ENCODE measurements around the gene ABCC5.

DNA sequence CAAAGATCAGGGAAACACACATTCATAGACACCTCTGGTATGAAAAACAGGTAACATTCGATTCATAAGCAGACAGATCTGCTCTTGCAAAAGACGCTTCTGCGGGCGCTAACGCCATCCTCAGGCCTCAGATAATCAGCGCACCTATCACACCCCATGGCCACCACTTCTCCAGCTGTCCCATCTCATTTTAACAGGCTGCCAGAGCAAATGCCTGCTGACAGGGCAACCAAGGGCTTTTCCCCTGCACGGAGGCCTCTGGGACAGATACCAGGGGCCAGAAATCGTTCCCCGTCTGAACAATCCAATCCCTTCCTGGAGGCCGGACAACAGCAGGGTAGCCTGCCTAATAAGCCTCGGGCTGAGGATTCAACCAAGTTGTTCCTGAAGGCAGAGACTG, 15.2 kb downstream of the ABCC5 start:
- TF ChIP-seq, protein P1, sequence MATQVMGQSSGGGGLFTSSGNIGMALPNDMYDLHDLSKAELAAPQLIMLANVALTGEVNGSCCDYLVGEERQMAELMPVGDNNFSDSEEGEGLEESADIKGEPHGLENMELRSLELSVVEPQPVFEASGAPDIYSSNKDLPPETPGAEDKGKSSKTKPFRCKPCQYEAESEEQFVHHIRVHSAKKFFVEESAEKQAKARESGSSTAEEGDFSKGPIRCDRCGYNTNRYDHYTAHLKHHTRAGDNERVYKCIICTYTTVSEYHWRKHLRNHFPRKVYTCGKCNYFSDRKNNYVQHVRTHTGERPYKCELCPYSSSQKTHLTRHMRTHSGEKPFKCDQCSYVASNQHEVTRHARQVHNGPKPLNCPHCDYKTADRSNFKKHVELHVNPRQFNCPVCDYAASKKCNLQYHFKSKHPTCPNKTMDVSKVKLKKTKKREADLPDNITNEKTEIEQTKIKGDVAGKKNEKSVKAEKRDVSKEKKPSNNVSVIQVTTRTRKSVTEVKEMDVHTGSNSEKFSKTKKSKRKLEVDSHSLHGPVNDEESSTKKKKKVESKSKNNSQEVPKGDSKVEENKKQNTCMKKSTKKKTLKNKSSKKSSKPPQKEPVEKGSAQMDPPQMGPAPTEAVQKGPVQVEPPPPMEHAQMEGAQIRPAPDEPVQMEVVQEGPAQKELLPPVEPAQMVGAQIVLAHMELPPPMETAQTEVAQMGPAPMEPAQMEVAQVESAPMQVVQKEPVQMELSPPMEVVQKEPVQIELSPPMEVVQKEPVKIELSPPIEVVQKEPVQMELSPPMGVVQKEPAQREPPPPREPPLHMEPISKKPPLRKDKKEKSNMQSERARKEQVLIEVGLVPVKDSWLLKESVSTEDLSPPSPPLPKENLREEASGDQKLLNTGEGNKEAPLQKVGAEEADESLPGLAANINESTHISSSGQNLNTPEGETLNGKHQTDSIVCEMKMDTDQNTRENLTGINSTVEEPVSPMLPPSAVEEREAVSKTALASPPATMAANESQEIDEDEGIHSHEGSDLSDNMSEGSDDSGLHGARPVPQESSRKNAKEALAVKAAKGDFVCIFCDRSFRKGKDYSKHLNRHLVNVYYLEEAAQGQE (IDR thresholded peaks at IDR 0.05; ENCODE audit: insufficient read depth in 1 of 2, low read depth in 2 of 2, low read length in 2 of 2), result no peak
- TF ChIP-seq POLR2AphosphoS5 (IDR thresholded peaks at IDR 0.05; ENCODE audit: low read depth, low read length), result no peak

Measured in PFSK-1 (cell line).